ENCODE results near the gene MAPK8IP3.

MAPK8IP3 gene

DNA sequence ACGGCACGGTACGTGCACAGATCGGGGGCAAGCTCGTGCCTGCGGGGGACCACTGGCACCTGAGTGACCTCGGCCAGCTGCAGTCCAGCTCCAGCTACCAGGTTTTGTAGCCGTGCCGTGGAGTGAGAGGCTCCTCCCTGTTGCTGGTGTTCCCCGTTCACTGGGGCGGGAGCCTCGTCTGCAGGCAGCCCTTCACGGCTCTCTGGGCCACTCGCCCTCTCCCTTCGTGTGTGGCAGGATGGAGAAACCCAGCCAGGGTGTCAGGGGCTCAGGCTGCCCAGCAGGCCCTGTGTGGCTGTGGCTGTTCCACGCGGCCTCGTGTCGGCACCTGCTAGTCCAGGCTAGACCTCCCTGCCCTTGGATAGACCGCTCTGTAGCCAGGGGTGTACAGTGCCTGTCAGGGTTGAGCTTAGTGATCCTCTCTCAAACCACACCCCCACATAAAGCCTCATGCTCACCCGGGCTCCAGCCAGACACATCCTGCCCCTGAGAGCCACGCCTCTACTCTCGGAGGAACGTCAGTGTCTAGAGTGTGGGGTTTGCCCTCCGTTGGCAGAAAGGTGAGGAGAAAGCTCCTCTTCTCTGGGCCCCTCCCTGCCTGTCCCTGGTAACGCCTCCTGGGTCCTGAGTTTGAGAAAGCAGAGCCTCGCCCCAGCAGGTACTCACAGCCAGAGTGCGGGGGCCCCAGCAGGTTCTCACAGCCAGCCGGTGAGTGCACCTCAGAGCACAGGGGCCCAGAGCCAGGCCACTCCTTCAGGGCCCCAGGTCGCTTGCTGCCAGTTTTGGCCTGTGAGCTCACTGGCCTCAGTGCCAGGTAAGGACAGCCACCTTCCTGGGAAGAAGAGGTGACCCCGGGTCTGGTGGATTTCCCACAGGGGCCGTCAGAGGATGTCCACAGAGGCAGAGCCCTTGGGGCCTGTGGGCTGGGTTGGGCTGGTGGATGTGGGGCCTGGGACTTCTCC is 37.7 kb downstream of the MAPK8IP3 start:
- no peak for DNase-seq

DNA sequence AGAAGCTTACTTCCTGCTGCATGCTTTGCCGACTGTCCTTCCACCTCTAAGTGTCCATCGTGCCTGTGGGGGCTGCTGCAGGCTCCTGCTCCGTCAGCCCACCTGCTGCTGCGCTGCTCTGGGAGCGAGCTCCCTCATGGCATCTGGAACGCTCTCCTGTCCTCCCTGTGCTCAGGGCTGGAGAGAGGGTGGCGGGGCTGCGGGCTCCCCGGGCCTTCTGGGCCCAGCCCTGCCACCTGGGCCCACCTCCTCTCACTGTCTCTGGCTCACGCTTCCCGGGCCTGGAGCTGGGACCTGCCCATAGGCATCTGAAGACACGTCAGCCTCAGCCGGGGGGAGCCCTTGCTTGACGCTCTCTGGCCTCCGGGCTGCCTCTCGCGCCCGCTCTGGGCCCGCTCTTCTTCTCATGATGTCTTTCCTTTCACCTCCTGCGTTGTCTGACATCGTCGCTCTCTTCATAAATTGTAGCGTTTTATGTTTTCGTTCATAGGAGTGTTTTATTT is 38.4 kb downstream of the MAPK8IP3 start:
- no peak for DNase-seq

DNA sequence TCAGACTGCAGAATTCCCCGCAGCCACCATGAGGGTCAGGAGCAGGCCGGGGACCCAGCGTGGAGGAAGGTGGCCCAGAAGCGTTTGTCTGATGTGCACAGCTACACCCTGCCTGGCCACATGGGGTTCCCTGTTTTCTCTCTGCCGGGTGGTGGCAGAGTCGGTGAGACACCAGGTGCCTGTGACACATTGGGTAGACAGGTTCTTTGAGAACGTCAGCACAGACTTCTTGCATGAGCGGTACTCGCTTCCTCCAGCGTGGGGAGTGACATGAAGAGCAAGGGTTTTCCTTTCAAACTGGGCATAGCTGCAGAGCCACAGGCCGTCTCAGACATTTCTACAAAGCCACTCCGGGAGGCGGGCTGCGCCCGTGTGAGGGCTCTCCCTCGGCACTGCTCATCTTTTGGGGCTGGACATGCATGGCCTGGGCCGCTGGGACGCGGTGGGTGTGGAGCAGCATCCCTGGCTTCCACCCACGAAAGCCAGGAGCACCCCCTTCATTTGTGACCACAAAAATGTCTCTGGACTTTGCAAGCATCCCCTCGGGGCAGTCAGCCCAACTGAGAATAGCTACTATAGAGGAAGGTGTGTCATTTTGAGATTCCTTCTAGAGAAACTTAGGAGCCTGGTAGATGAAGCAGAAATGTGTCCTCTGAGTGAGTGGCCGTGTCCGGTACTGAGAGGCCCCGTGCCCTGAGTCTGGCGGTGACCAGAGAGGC is 39.3 kb downstream of the MAPK8IP3 start:
- DNase-seq: no peak

DNA sequence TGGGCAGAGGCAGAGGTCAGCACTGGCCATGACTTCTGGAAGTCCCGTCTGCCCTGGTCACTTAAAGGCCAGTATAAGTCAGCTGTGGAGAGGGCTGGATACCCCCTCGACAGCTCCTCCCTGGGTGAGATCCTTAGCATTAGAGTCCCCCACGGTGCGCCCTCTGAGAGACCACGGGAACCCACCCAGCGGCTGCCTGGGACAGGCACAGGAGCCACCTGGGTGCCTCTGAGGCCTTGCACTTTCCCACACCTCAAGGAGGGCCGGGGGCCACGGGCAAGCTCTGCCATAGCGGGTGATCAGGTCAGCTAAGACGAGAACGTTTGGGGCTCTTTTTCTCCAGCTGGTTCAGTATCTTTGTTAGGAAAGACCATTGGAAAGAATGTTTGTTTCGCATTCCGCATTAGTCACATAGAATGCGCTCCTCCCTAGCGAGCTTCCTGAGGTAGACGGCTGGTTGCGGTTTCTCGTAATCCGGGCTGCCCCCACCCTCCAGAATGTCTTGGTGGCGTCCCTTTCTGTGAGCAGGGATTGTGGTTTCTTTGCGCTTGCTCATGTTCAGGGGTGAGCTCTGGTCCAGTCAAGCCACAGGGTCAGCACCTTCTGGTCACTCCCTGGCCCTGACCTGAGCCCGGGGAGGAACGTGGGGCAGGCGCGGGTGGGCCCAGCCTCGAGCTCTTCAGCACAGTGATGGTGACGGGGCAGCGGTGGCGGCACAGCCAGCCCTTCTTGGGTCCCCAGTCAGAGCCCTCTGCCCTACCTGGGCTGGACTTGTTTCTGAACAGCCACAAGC is 40.1 kb downstream of the MAPK8IP3 start:
- no peak for DNase-seq

DNA sequence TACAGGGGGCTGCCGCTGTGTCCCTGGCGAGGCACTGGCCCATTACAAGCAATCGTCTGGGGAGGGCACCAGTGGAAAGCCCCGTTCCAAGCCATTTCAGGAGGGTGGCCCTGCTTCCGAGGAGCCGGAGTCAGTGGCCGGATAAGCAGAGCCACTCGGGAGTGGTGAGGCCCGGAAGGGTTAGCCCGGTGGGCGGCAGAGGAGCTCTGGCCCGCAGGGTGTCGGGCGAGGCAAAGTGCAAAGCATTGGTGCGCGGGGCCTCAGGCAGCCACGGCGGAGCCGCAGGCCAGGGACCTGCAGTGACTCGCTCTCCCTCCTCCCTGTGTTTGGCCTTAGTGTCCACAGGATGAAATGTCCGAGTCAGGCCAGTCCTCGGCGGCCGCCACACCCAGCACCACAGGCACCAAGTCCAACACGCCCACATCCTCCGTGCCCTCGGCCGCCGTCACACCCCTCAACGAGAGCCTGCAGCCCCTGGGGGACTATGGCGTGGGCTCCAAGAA is 40.7 kb downstream of the MAPK8IP3 start:
- DNase-seq: no peak

DNA sequence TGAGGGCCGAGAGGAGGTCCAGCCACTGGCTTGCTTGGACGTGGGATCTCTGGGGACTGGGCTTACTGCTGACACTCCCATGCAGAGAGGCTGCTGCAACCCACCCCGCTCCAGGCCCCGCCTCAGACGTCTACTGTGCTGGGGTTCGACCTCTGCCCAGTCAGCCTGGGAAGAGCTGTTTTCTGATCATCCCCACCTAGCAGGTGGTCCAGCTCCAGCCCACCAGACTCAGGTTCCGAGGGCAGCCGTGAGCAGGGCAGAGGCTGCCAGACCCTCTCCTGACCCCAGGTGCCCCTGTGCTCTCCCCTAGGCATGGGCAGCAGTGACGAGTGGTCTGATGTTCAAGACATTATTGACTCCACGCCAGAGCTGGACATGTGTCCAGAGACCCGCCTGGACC is 41.9 kb downstream of the MAPK8IP3 start:
- DNase-seq: no peak

DNA sequence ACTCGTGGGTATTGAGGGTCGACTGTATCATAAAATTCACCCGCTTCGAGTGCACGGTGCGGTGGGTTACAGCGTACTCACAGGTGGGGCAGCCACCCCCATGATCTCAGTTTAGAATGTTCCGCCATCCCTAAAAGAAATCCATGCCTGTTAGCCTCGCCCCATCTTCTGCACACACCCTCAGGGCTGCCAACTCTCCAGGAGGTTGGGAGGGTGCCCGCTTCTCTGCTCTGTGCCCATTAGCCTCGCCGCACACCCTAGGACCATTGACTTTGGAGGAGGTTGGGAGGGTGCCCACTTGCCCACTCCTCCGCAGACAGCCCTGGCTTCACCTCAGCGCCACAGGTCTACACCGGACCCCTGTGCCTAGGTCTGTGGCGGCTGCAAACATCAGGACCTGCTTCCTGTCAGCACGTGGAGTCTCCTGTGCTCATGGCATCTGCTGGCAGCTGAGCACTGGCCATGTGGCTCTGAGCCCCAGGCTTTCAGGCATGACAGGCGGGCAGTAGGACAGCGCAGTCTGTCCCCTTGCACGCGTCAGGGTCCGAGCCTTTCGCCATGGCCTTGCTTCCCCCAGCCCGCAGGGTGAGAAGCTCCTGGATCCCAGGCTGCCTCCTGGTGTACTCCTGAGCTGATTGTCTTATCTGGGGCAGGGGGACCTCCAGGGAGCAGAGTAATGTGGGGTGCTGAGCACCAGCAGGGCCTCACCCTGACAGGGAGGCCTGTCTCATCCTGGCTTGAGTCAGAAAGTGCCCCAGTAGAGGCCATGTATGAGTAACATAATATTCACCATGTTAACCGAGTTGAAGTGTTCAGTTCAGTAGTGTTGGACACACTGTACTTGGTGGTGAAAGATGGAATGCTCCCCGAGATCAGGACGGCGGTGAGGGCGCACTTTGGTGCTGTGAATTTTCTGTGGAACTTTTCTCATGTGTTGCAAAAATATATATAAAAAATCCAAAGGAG is 43.4 kb downstream of the MAPK8IP3 start:
- DNase-seq: no peak

DNA sequence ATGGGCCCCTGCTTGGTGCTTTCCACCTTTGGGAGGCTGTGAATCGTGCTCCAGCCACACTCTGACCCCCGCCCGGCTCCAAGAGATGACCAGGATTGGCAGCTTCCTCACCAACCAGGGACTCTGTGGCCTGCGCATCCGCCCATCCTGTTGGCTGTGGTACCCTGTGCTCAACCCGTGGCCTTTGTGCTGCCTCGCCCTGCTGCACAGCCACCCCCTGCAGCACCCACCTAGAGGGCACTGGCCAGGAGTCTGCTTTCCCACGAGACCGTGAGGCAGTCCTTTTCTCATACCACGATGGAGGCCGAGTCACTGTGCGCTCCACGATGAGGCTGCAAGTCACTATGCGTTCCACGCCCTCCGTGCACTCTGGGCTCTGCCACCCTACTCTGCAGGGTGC is 46.0 kb downstream of the MAPK8IP3 start:
- DNase-seq: no peak

DNA sequence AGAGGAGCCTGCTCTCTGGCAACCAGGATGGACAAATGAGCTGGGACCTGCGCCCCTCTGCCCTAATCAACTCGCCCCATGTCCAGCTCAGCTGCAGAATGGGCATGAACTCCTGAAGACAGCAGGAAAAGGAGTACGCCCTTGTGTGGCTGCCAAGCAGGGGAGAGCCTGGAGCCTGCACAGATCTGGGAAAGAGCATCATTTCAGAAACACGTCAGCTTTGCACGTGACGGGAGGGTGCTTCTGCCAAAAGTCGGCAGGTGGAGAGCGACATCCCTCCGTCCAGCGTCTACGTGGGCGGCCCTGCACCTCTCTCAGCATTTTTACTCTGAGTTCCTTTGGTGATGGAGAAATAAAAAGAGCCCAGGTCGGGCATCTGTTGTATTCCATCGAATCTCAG is 46.9 kb downstream of the MAPK8IP3 start:
- no peak for DNase-seq

DNA sequence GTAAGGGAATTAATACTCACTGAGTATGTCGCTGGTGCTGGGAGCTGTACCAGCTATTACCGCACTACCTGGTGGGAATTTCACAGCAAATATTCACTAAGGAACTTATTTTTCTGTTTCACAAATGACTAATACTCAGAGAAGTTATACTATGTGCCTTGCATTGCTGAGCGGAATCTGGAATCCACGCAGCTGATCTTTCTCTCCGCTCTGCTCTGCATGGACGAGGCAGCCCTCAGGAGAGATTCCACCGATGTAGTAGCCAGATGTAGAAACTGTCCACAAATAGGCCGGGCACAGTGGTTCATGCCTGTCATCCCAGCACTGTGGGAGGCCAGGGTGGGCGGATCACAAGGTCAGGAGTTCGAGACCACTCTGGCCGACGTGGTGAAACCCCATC is 48.2 kb downstream of the MAPK8IP3 start:
- no peak for DNase-seq

DNA sequence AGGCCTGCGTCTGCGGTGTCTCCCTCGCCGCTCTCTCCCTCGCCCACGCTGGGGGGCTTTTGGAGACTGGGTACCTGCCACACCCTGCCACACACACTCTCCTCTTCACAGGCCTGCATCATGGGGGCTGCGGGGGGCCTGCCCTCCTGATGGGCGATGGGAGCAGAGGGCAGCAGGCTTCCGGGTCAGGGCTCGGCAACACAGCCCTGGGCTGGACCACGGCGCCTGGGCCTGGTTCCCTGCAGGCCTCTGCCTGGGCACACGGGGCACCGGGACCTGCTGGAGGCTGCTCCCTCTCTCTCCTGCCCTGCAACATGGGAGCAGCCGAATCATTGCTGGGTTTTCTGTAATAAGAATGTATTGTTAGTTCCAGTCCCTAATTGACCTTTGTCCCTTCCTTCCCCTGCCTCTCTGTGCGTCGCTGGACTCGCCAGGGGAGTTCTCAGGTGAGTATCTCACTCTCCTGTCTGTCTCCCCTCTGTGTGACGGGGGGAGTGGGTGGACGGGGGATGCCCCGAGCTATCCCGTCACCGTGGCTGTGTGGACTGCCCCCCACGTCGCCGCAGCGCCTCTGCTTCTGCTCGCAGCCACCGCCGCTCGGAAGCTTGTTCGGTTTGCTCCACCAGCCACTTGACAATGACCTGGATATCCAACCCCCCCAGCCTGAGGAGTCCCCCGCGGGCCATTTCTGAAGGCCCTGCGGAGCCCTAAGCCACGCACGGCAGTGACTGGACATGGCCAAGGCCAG is 51.9 kb downstream of the MAPK8IP3 start:
- DNase-seq: no peak

DNA sequence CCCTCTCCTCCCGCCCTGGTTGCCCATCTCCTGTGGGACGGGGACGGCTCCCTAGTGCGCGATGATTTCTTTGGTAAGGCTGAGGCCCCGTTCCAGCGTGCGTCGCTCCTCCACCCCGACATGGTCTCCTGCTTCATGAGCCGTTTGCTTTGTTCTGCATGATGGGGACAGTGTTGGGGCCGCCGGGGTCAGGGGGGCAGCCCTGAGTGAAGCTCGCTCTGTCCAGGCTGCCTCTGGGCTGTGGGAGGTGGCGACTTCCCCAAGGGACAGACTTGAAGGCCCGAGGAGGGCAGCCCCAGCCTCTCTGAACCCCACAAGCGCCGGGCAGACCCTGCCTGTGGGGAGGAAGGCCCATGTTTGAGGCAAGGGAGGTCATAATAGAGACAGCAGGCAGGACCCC is 52.9 kb downstream of the MAPK8IP3 start:
- no peak for DNase-seq

DNA sequence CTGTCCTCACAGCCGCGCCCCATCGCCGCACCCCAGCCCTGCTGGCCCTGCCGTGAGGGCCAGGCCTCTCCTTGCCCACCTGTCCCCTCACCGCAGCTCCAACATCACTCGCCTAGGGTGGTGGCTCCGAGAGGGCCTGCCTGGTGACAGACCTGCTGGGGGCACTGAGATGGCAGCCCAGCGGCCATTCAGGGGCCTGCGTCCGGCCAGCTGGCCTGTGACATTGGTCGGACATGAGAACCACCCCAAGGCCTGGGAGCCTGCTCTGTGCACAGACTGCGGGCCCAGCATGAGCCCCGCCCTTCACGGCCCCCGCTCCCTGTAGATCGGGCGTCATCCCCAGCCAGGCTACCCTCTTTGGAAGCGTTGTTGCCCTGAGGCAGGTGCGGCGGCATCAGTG is 53.5 kb downstream of the MAPK8IP3 start:
- DNase-seq: no peak

DNA sequence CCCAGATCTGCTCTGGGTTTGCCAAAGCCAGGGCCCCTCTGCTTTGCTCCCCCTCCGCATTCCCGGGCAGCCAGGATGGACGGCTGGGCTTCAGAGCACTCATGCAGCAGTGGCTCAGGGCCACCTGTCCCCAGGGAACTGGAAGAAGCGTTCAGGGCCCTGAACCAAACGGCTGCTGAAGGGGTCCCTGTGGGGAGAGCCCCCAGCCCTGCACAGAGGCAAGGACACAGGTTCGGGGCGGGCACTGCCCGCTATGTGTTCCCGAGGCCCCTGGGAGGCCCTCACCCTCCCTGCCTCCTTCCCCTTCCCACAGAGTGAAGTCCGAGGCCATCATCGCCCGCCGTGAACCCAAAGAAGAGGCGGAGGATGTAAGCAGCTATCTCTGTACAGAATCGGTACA is 54.9 kb downstream of the MAPK8IP3 start:
- no peak for DNase-seq

DNA sequence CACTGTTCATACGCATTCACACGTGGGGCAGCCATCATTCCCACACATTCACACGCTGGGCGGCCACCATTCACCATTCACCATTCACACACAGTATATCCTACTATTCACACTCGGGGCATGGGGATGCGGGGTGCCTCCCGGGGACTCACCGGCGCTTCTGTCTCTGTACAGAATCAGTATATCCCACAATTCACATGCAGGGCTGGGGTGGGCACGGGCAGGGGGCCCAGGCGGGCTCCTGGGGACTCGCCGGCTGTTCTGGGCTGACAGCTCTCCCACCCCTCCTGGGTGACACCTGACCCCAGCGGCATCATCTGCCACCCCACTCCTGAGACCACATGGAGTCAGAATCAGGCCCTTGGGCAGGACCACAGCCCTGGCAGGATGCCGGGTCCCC is 55.8 kb downstream of the MAPK8IP3 start:
- no peak for DNase-seq

DNA sequence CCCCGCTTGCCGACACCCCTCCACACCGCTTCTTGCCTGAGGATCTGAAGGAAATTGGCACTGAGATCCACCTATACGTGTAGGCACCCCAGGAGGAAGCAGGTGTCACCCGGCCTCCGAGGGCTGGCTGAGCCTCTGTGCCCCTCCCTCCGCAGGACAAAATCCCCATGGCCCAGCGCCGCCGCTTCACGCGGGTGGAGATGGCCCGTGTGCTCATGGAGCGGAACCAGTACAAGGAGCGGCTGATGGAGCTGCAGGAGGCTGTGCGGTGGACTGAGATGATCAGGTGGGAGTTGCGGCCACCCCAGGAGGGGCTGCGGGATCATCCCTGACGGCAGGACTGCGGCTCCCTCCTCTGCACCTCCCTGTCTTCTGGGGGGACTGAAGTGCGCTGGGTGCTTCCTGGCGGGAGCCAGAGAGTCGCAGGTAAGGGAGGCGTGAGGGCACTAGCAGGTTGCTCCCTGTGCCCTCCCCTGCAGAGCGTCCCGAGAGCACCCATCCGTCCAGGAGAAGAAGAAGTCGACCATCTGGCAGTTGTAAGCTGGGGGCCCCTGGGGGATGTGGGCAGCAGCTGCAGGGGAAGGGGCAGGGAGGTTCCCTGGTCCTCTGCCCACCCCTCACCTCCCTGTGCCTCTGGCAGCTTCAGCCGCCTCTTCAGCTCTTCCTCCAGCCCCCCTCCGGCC is 56.3 kb downstream of the MAPK8IP3 start:
- no peak for DNase-seq

DNA sequence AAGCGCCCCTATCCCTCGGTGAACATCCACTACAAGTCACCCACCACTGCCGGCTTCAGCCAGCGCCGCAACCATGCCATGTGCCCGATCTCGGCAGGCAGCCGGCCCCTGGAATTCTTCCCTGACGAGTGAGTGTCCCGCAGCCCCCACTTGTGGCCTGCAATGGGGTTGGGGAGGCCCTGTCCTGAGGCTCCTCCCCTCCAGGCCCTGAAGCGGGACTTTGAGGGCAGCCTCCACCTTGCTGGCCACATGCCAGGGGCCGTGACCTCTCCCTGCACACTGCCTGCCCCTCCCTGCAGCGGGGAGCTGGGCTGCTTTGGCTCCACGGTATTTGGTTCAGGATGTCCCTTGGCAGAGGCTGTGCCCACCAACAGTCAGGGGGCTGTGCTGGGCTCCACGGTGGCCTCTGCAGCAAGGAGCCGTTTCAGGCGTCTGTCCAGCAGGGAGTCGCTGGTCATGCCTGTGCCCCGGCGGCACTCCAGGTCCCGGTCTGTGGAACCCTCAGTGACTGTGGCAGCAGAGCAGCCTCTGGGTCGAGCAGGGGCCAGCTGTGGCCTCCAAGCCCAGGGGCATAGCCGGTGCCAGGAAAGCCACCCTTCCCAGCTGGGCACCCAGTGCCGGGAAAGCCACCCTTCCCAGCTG is 57.0 kb downstream of the MAPK8IP3 start:
- peak; percentile 13 for DNase-seq

DNA sequence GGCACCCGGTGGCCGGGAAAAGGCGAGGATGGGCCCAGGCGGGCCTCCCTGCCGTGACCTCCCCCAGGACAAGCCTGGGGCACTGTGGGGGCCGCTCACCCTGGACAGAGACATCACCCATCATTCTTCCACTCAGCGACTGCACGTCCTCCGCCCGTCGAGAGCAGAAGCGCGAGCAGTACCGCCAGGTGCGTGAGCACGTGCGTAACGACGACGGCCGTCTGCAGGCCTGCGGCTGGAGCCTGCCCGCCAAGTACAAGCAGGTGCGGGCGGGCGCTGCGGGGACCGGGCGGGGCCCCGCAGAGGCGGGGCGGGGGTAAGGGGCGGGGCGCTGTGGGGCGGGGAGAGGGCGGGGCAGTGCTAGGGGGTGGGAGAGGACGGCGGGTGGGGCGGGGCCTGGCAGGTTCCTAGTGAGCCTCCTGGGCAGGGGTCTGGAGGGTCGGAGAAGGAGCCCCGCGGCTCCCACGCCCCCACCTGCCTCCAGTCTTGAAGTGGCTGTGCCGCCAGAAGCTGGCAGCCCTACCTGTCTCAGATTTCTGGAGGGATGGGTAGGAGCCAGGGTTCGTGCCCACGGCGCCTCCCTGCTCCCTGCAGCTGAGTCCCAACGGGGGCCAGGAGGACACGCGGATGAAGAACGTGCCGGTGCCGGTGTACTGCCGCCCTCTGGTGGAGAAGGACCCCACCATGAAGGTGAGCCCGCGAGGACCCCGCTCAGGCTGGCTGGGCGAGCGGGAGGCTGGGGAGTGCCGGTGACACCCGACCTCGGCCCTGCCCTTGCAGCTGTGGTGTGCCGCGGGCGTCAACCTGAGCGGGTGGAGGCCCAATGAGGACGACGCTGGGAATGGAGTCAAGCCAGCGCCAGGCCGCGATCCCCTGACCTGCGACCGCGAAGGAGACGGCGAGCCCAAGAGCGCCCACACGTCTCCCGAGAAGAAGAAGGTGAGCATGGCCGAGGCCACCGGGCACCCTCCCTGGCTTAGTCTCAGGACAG is 57.8 kb downstream of the MAPK8IP3 start:
- peak; percentile 6 for DNase-seq

DNA sequence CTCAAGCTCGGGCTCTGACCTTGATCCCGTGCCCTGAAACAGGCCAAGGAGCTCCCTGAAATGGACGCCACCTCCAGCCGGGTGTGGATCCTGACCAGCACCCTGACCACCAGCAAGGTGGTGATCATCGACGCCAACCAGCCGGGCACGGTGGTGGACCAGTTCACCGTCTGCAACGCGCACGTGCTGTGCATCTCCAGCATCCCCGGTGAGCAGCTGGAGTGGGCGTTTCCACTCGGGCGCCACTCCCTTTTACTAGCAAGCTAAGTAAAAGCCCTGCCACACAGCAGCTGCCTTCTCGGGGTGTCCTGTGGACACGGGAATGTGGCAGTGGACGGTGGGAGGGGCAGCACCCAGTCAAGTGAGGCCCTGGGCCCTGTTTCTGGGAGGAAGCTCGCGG is 59.0 kb downstream of the MAPK8IP3 start:
- no peak for DNase-seq
